Hematopoietic multipotent progenitor cell treated with erythropoietin and hydrocortisone succinate and interleukin-3 and kit ligand, for 8 days (in vitro differentiated cells): ENCODE measurements around the gene FADS6.
A peak's percentile ranks its signal among the peaks of the same experiment; 100 is the strongest.

Experiments used
- DNase-seq: peaks from one replicate; pipeline ENCODE4 v3.0.0-alpha.2; 2015

FADS6 gene

GRCh38 chr17:74851612-74852236 lies 41.7 kb downstream of the FADS6 start:
- no peak for DNase-seq

GRCh38 chr17:74850914-74851313 lies 42.5 kb downstream of the FADS6 start:
- no peak for DNase-seq

GRCh38 chr17:74850310-74850709 lies 43.1 kb downstream of the FADS6 start:
- no peak for DNase-seq

GRCh38 chr17:74848656-74849399 lies 44.6 kb downstream of the FADS6 start:
- DNase-seq = no peak

- no peak for DNase-seq
Observed at GRCh38 chr17:74846621-74847020, 46.8 kb downstream of the FADS6 start.

- DNase-seq = no peak
Observed at GRCh38 chr17:74843352-74843627, 50.1 kb downstream of the FADS6 start.

- DNase-seq = peak; percentile 56
Observed at GRCh38 chr17:74842599-74843351, 50.7 kb downstream of the FADS6 start.

GRCh38 chr17:74842146-74842598 lies 51.3 kb downstream of the FADS6 start:
- no peak for DNase-seq

- DNase-seq = peak; percentile 43
Observed at GRCh38 chr17:74840989-74841666, 52.3 kb downstream of the FADS6 start.

- DNase-seq = no peak
Observed at GRCh38 chr17:74839990-74840852, 53.2 kb downstream of the FADS6 start.

GRCh38 chr17:74838274-74838673 lies 55.2 kb downstream of the FADS6 start:
- DNase-seq = no peak

- DNase-seq = no peak
Observed at GRCh38 chr17:74836691-74837467, 56.6 kb downstream of the FADS6 start.

- DNase-seq = no peak
Observed at GRCh38 chr17:74836191-74836590, 57.2 kb downstream of the FADS6 start.

GRCh38 chr17:74833501-74834377 lies 59.7 kb downstream of the FADS6 start:
- no peak for DNase-seq

- no peak for DNase-seq
Observed at GRCh38 chr17:74832421-74832820, 61.0 kb downstream of the FADS6 start.

- no peak for DNase-seq
Observed at GRCh38 chr17:74831444-74832146, 61.8 kb downstream of the FADS6 start.

GRCh38 chr17:74830861-74831260 lies 62.6 kb downstream of the FADS6 start:
- DNase-seq = no peak

GRCh38 chr17:74827800-74828199 lies 65.6 kb downstream of the FADS6 start:
- no peak for DNase-seq
